HG03060 (cell line): ENCODE data around the gene TUBB1.

Experiments used
- ATAC-seq: cut with Tn5 transposase; IDR thresholded peaks from one replicate; pipeline ENCODE4 v1.9.1; 2021; ENCODE audit warnings: low read depth, moderate number of reproducible peaks; ENCODE audit not compliant: unreplicated experiment

Gene TUBB1

DNA sequence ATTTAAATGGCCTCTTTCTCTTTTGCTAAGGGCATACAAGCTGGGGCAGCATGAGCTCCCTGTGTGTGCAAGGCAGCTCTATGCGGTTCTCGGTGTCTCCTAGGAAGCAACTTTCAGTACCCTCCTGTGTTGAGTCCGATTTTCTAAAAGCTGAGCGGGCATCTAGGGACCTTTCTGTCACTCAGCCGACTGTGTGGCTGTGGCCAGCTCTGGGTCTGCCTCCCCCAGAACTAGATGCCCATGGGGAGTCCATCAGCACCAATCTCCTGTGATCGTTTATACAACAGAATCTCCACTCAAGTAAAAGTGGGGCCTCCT lies 30.7 kb upstream of the TUBB1 start:
- ATAC-seq, result no peak

- ATAC-seq, result no peak
Observed at GRCh38 chr20:58989196-58989595, 30.0 kb upstream of the TUBB1 start.

GRCh38 chr20:58990651-58991445 lies 28.4 kb upstream of the TUBB1 start:
- ATAC-seq, result no peak

- ATAC-seq, result no peak
Observed at GRCh38 chr20:58991715-58992114, 27.5 kb upstream of the TUBB1 start.

GRCh38 chr20:58992911-58993310 lies 26.3 kb upstream of the TUBB1 start:
- no peak for ATAC-seq

DNA sequence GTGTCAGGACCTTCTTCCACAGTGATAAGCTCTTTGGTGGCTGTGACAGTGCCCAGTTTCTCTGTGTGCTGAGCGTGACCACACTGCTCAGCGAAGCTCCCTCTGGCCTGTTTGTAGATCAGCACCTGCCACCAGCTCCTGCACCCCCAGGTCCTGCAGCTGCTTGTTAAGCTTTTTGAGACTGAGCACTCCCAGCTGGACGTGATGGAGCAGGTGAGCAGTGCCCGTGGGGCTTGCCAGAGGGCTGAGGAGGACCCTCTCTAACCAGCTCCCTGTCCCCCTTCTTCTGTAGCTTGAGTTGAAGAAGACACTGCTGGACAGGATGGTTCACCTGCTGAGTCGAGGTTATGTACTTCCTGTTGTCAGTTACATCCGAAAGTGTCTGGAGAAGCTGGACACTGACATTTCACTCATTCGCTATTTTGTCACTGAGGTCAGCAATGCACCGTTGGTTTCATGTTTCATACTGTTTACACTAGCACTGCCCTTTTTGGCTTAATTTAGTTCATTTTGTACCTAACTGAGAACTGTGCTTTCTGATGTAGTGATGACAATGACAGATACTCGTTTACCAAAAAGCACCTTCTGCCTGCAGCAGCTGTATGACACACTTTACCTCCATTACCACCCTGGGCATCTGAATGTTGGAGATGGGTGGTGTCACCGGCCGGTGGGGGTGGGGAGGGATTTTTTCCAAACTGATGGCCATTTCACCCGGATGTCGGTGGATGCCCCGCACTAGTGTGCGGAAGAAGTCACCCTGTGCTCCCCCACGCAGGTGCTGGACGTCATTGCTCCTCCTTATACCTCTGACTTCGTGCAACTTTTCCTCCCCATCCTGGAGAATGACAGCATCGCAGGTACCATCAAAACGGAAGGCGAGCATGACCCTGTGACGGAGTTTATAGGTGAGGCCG lies 25.6 kb upstream of the TUBB1 start:
- ATAC-seq, result no peak

DNA sequence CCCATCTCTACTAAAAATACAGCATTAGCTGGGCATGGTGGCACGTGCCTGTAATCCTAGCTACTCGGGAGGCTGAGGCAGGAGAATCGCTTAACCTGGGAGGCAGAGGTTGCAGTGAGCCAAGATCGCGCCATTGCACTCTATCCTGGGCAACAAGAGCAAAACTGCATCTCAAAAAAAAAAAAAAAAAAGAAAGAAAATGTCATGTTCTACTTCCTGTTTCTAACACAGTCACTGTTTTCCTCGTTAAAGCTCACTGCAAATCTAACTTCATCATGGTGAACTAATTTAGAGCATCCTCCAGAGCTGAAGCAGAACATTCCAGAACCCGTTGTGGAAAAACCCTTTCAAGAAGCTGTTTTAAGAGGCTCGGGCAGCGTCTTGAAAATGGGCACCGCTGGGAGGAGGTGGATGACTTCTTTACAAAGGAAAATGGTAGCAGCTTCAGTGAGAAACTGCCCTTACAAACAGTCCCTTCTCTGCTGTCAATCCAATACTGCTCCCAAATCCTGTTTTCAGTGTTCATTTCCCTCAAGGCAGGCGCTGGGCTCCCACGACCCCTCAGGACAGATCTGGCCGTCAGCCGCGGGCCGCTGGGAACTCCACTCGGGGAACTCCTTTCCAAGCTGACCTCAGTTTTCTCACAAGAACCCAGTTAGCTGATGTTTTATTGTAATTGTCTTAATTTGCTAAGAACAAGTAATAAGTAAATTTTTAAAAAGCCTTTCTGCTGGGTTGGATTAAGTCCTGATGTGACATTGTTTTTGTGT lies 24.7 kb upstream of the TUBB1 start:
- no peak for ATAC-seq

GRCh38 chr20:58995461-58996225 lies 23.6 kb upstream of the TUBB1 start:
- ATAC-seq, result no peak

DNA sequence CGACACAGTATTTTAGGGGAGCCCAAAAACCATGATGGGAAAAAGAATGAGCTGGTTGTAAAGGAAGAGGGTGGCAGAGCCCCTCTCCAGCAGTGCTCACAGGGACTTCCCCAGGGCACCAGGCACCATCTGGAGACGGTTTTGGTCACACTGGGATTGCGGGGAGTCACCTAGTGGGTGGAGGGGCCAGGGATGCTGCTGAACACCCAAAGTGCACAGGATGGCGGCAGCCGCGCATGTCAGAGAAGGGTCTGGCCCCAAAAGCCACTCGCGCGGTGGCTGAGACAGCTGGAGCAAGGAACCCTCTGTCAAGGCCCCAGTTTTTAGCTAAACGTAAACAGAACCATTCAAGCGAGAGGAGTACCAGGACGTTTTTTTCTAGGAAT lies 23.0 kb upstream of the TUBB1 start:
- no peak for ATAC-seq

- no peak for ATAC-seq
Observed at GRCh38 chr20:58997141-58997770, 22.0 kb upstream of the TUBB1 start.

DNA sequence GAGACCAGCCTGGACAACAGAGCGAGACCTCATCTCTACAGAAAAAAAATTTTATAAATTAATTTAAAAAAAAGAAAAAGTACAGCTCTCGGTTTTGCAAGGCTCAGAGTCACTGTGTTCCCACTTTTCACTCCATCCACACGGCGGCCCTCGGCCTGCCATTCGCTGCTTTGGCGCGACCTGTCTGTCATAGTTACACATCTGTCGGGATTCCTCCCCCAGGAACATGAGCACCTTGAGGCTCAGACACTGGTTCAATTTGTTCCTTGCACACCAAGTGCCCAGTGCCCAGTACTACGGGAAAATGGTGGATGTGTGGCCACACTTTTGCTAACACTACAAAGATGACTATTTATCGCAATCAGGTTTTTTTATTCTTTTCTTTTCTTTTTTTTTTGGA lies 20.6 kb upstream of the TUBB1 start:
- no peak for ATAC-seq

GRCh38 chr20:59000326-59000725 lies 18.9 kb upstream of the TUBB1 start:
- ATAC-seq, result no peak

- no peak for ATAC-seq
Observed at GRCh38 chr20:59001068-59001448, 18.2 kb upstream of the TUBB1 start.

GRCh38 chr20:59001449-59002171 lies 17.6 kb upstream of the TUBB1 start:
- no peak for ATAC-seq

- no peak for ATAC-seq
Observed at GRCh38 chr20:59002388-59002787, 16.8 kb upstream of the TUBB1 start.

- no peak for ATAC-seq
Observed at GRCh38 chr20:59002874-59003399, 16.3 kb upstream of the TUBB1 start.

DNA sequence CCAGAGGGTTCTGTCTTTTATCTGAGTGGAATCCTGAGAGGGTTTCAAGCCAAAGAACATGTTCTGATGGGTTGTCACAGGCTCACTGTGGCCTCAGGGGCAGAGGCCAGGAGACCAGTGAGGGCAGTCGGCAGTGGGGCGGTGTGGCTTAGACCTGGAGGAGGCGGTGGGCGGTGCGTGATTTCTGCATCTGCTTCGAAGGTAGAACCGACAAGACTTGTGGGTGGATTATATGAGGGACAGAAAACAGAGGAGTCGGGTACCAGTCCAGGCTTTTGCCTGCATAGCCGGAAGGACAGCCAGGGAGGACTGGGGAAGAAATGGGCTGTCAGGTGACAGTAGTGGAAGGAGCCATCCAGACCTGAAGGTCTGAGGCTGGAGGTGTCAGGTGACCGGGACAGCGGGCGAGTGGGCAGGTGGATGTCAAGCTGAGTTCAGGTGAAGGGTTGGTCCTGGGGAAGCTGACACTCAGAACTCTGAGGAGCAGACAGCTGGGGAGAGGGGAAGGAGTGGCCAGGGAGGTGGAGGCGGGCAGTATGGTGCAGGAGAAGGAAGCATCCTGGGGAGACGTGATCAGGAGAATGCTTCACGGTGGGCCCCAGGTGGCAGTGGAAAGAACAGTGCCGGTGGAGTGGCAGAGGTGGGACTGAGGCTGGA lies 15.3 kb upstream of the TUBB1 start:
- no peak for ATAC-seq

- ATAC-seq, result no peak
Observed at GRCh38 chr20:59004493-59004762, 14.8 kb upstream of the TUBB1 start.
